Stimulated activated CD8-positive, alpha-beta memory T cell treated with anti-CD3 and anti-CD28 coated beads, Interleukin-15, amount 100 ng/mL, for 1 hour (primary cell): ENCODE measurements around the gene SH3TC1.

ENCODE experiments used
- DNase-seq: peaks from one replicate; pipeline ENCODE4 v3.0.0-alpha.2; 2020; ENCODE audit warnings: low read depth

The SH3TC1 gene

GRCh38 chr4:8180310-8181093 is 18.6 kb upstream of the SH3TC1 start:
- no peak for DNase-seq

GRCh38 chr4:8181119-8181518 is 18.0 kb upstream of the SH3TC1 start:
- DNase-seq = no peak

- DNase-seq = no peak
These were observed 17.2 kb upstream of the SH3TC1 start for GRCh38 chr4:8181844-8182243.

GRCh38 chr4:8182294-8182693 is 16.8 kb upstream of the SH3TC1 start:
- DNase-seq = no peak

GRCh38 chr4:8182858-8183725 is 16.0 kb upstream of the SH3TC1 start:
- no peak for DNase-seq

- DNase-seq = no peak
These were observed 15.0 kb upstream of the SH3TC1 start for GRCh38 chr4:8184061-8184460.

- no peak for DNase-seq
These were observed 13.8 kb upstream of the SH3TC1 start for GRCh38 chr4:8185295-8185694.

- DNase-seq = no peak
These were observed 13.2 kb upstream of the SH3TC1 start for GRCh38 chr4:8185930-8186329.

GRCh38 chr4:8188085-8188484 is 11.0 kb upstream of the SH3TC1 start:
- no peak for DNase-seq

- no peak for DNase-seq
These were observed 10.1 kb upstream of the SH3TC1 start for GRCh38 chr4:8188743-8189550.

- DNase-seq = no peak
These were observed 9.3 kb upstream of the SH3TC1 start for GRCh38 chr4:8189551-8190466.

GRCh38 chr4:8191136-8191747 is 7.8 kb upstream of the SH3TC1 start:
- no peak for DNase-seq

GRCh38 chr4:8192748-8193738 is 6.0 kb upstream of the SH3TC1 start:
- DNase-seq = no peak

- no peak for DNase-seq
These were observed 4.5 kb upstream of the SH3TC1 start for GRCh38 chr4:8194306-8195242.

GRCh38 chr4:8195431-8195830 is 3.7 kb upstream of the SH3TC1 start:
- no peak for DNase-seq

- no peak for DNase-seq
These were observed 3.1 kb upstream of the SH3TC1 start for GRCh38 chr4:8195841-8196458.

- no peak for DNase-seq
These were observed 1.6 kb upstream of the SH3TC1 start for GRCh38 chr4:8197521-8197920.
